Coronary artery (tissue), 2 donors: ENCODE measurements around the gene CERS5.

Experiments used
- DNase-seq: peaks from one replicate; pipeline ENCODE4 v3.0.0-alpha.2; 2017; ENCODE audit warnings: low spot score
- H3K27ac ChIP-seq, 2 donors: fragments of 200-600 bp; sonication (generic); one replicate each; pipeline ENCODE4 v1.5.1; 2016 to 2019
- H3K4me3 ChIP-seq: fragments of 200-600 bp; sonication (generic); 2 replicates; pipeline ENCODE4 v1.5.1; 2016; ENCODE audit warnings: mild to moderate bottlenecking, moderate library complexity
- TF ChIP-seq, protein P1 (sequence below): fragments of 200-600 bp; sonication (generic); IDR thresholded peaks from one replicate; pipeline ENCODE4 v1.5.1; 2019; ENCODE audit warnings: antibody characterized with exemption

Gene CERS5

DNA sequence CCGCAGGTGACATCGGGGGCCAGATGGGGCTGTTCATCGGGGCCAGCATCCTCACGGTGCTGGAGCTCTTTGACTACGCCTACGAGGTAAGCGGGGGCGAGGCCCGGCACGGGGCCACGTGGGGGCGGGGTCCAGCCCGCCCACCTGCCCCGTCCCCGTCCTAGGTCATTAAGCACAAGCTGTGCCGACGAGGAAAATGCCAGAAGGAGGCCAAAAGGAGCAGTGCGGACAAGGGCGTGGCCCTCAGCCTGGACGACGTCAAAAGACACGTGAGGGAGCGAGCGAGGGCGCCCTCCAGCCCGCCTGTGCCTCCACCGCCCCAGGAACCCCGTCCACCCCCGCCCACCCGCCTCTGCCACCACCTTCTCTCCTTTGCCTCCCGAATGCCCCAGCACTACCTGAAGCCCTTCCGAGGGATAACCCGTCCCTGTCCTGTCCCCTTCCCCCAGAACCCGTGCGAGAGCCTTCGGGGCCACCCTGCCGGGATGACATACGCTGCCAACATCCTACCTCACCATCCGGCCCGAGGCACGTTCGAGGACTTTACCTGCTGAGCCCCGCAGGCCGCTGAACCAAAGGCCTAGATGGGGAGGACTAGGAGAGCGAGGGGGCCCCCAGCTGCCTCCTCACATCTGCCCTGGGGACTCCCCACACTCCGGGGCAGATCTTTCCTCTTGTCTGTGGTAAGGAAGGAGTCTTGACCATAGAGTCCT is 85.9 kb downstream of the CERS5 start:
- H3K27ac ChIP-seq = no peak overlapping the region
- DNase-seq = no peak
- TF ChIP-seq, protein P1, sequence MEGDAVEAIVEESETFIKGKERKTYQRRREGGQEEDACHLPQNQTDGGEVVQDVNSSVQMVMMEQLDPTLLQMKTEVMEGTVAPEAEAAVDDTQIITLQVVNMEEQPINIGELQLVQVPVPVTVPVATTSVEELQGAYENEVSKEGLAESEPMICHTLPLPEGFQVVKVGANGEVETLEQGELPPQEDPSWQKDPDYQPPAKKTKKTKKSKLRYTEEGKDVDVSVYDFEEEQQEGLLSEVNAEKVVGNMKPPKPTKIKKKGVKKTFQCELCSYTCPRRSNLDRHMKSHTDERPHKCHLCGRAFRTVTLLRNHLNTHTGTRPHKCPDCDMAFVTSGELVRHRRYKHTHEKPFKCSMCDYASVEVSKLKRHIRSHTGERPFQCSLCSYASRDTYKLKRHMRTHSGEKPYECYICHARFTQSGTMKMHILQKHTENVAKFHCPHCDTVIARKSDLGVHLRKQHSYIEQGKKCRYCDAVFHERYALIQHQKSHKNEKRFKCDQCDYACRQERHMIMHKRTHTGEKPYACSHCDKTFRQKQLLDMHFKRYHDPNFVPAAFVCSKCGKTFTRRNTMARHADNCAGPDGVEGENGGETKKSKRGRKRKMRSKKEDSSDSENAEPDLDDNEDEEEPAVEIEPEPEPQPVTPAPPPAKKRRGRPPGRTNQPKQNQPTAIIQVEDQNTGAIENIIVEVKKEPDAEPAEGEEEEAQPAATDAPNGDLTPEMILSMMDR = no peak
- H3K4me3 ChIP-seq = no peak overlapping the region

DNA sequence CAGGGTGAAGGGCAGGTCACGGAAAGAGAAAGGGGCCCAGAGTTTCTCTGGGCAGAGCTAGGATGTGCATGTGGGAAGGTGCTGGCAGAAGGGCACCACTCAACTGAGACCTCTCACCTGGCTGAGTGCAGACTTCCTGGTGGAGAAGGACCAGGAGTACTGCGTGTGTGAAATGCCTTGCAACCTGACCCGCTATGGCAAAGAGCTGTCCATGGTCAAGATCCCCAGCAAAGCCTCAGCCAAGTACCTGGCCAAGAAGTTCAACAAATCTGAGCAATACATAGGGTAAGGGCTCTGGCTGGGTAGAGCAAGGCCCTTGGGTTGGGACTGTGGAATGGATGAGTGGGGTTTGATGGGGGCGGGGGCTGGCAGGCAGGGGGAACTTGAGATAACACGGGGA is 87.4 kb downstream of the CERS5 start:
- H3K27ac ChIP-seq = no peak overlapping the region
- TF ChIP-seq, protein P1 = no peak
- H3K4me3 ChIP-seq = no peak overlapping the region
- no peak for DNase-seq
